Measurements from ENCODE around the gene MICB.

DNA sequence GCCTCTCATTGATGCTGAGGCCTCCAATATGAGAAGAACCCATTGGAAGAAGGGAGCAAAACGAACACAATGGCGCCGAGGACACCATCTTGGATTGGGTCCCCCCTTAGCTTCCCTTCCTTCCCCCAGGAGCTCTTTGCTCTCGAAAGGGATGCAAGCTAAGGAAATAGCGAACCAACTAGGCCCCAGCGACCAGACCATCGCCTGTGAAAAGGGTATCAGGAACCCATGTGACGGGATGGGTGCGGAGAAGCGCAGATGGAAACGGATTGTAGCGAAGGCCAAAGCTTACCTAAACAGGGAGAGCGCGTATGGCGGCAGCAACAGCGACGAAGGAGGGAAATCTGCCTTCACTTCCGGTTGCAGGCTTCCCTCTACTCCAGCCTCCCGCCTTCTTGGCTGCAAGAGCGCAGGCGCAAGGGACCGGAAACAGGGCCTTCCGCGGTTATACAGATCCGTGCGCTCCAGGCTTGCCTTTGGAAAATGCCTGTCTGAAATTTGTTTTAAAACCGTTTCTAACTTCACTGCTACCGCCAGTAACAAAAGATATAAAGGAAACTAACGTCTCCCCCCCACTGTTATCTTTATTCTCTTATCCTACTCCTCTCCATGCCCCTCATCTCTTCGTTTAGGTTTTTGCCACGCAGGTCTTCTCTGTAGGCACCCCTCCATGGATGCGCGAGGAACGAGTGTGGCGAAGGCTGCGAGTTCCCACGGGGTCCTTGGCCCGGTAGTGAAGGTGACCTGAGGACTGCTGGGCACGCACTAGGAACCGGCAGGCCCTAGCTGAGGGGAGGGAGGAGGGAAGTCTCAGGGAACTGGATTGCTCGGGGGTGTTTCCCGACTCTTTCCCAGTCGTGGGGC is 43.9 kb downstream of the MICB start, which contains the start of gene DDX39B:
- TF ChIP-seq, protein P1, sequence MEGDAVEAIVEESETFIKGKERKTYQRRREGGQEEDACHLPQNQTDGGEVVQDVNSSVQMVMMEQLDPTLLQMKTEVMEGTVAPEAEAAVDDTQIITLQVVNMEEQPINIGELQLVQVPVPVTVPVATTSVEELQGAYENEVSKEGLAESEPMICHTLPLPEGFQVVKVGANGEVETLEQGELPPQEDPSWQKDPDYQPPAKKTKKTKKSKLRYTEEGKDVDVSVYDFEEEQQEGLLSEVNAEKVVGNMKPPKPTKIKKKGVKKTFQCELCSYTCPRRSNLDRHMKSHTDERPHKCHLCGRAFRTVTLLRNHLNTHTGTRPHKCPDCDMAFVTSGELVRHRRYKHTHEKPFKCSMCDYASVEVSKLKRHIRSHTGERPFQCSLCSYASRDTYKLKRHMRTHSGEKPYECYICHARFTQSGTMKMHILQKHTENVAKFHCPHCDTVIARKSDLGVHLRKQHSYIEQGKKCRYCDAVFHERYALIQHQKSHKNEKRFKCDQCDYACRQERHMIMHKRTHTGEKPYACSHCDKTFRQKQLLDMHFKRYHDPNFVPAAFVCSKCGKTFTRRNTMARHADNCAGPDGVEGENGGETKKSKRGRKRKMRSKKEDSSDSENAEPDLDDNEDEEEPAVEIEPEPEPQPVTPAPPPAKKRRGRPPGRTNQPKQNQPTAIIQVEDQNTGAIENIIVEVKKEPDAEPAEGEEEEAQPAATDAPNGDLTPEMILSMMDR (IDR thresholded peaks at IDR 0.05; ENCODE audit: low read depth, low read length), result no peak
- TF ChIP-seq POLR2A (IDR thresholded peaks at IDR 0.05; ENCODE audit: extremely low read depth, insufficient read length), result peak; percentile 89
- TF ChIP-seq, protein P2, sequence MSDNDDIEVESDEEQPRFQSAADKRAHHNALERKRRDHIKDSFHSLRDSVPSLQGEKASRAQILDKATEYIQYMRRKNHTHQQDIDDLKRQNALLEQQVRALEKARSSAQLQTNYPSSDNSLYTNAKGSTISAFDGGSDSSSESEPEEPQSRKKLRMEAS (IDR thresholded peaks at IDR 0.05; ENCODE audit: low read depth, low read length), result peak; percentile 52; the same call in 1 of the 2 replicates
- TF ChIP-seq MYC (IDR thresholded peaks at IDR 0.05; ENCODE audit: low read depth, low read length), result peak; percentile 89

Data from NB4 (cell line).